ENCODE data around the gene RPUSD3. TPM values are rescaled to one million over a fixed set of nuclear protein-coding genes. Genes with fewer than 3 reads are reported as not detected.

Gene RPUSD3
- total and polyA plus RNA-seq, 2 donors (not counting 3 experiments of a cell fraction or from before 2014, with no cell fraction given), result 38.9 to 56.6 TPM

GRCh38 chr3:9888540-9888939 lies 44.7 kb upstream of the RPUSD3 start:
- ChIA-PET POLR2A (no interaction called here), CTCF (no interaction called here)
- BruUV-seq (replicated peaks), result no TSS peak
- H3K9me1 ChIP-seq (replicated peaks; ENCODE audit: control insufficient read depth, extremely low read depth, insufficient read depth, low read length), result no peaks in the 10 kb centered on the region
- H3K36me3 ChIP-seq (ENCODE audit: control insufficient read depth in 2 of 2, extremely low read depth in 1 of 2, insufficient read depth in 2 of 2, low read length in 2 of 2), result peaks cover 4 to 7% of the 10 kb centered on the region in 2 experiments
- TF ChIP-seq POLR2AphosphoS5 (IDR thresholded peaks at IDR 0.05; ENCODE audit: insufficient read depth, low read depth, low read length) (no peak), MYC (IDR thresholded peaks at IDR 0.05; ENCODE audit: low read depth, low read length) (no peak), POLR2A (IDR thresholded peaks at IDR 0.05; ENCODE audit: low read depth, low read length) (no peak)
- TF ChIP-seq, protein P1, sequence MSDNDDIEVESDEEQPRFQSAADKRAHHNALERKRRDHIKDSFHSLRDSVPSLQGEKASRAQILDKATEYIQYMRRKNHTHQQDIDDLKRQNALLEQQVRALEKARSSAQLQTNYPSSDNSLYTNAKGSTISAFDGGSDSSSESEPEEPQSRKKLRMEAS (IDR thresholded peaks at IDR 0.05; ENCODE audit: insufficient read depth, insufficient read length), result no peak
- FAIRE-seq (no peak), DNase-seq (ENCODE audit: low read depth, low spot score) (no peak)
- no peak overlapping the region for H3K4me2 ChIP-seq (ENCODE audit: insufficient read depth, low read length)
- H3K4me1 ChIP-seq (ENCODE audit: control insufficient read depth, extremely low read depth, insufficient read depth, low read length), result peaks cover 25% of the 10 kb centered on the region
- no peak overlapping the region for H3K4me3 ChIP-seq (replicated peaks in 1 of 3; ENCODE audit: insufficient read depth in 1 of 3, low read depth in 1 of 3, low read length in 3 of 3)
- no peaks in the 10 kb centered on the region for H3K9me3 ChIP-seq (replicated peaks; ENCODE audit: control insufficient read depth, insufficient read depth, low read length)
- no peaks in the 10 kb centered on the region for H4K20me1 ChIP-seq (replicated peaks; ENCODE audit: control insufficient read depth, extremely low read depth, insufficient read depth, low read length)
- H3K27me3 ChIP-seq (ENCODE audit: control insufficient read depth in 2 of 2, insufficient read depth in 2 of 2, low read length in 2 of 2), result no peaks in the 10 kb centered on the region
- H3K79me2 ChIP-seq (ENCODE audit: control insufficient read depth, insufficient read depth, low read length), result peaks cover 27% of the 10 kb centered on the region
- no peak overlapping the region for H3K9ac ChIP-seq (replicated peaks; ENCODE audit: extremely low read depth, insufficient read depth, low read length)
- intact Hi-C loops (cut with micrococcal nuclease), result no loop called here
- dilution Hi-C loops (cut with MboI; ENCODE audit: extremely low pct_ligation_motif_present, low sequenced_read_pairs), result no loop called here
- no peak overlapping the region for H3K27ac ChIP-seq (ENCODE audit: insufficient read depth, low read depth, low read length)
- no peak overlapping the region for H2AFZ ChIP-seq (ENCODE audit: low read depth, low read length)

- Histone ChIP-seq H3K79me2 (ENCODE audit: control insufficient read depth, insufficient read depth, low read length) (peaks cover 21% of the 10 kb centered on the region), H3K27me3 (ENCODE audit: control insufficient read depth in 2 of 2, insufficient read depth in 2 of 2, low read length in 2 of 2) (no peaks in the 10 kb centered on the region), H3K4me3 (replicated peaks in 1 of 3; ENCODE audit: insufficient read depth in 1 of 3, low read depth in 1 of 3, low read length in 3 of 3) (no peak overlapping the region), H3K9me1 (replicated peaks; ENCODE audit: control insufficient read depth, extremely low read depth, insufficient read depth, low read length) (no peaks in the 10 kb centered on the region), H2AFZ (ENCODE audit: low read depth, low read length) (no peak overlapping the region), H3K4me2 (ENCODE audit: insufficient read depth, low read length) (no peak overlapping the region), H3K36me3 (ENCODE audit: control insufficient read depth in 2 of 2, extremely low read depth in 1 of 2, insufficient read depth in 2 of 2, low read length in 2 of 2) (peaks cover 0 to under 1% of the 10 kb centered on the region in 2 experiments), H3K9ac (replicated peaks; ENCODE audit: extremely low read depth, insufficient read depth, low read length) (no peak overlapping the region), H3K4me1 (ENCODE audit: control insufficient read depth, extremely low read depth, insufficient read depth, low read length) (peaks cover 15% of the 10 kb centered on the region), H3K27ac (ENCODE audit: insufficient read depth, low read depth, low read length) (no peak overlapping the region), H3K9me3 (replicated peaks; ENCODE audit: control insufficient read depth, insufficient read depth, low read length) (no peaks in the 10 kb centered on the region), H4K20me1 (replicated peaks; ENCODE audit: control insufficient read depth, extremely low read depth, insufficient read depth, low read length) (no peaks in the 10 kb centered on the region)
- DNase-seq (ENCODE audit: low read depth, low spot score) (no peak), FAIRE-seq (no peak)
- POLR2A ChIA-PET, result no interaction called here
- TF ChIP-seq CTCF (IDR thresholded peaks at IDR 0.05; ENCODE audit: extremely low read depth in 1 of 2, insufficient read depth in 1 of 2, low read depth in 1 of 2, low read length in 2 of 2) (no peak), POLR2AphosphoS5 (IDR thresholded peaks at IDR 0.05; ENCODE audit: insufficient read depth, low read depth, low read length) (no peak), FOS (IDR thresholded peaks at IDR 0.05; ENCODE audit: borderline replicate concordance, insufficient read depth, low read length) (no peak), GATA2 (IDR thresholded peaks at IDR 0.05; ENCODE audit: insufficient read depth, insufficient read length, low read depth, low read length) (no peak), JUN (IDR thresholded peaks at IDR 0.05; ENCODE audit: borderline replicate concordance, insufficient read depth, insufficient read length, low read depth) (no peak), MYC (IDR thresholded peaks at IDR 0.05; ENCODE audit: low read depth, low read length) (no peak), EZH2 (IDR thresholded peaks at IDR 0.05; ENCODE audit: borderline replicate concordance, low read depth, low read length, severe bottlenecking) (no peak), POLR2A (IDR thresholded peaks at IDR 0.05; ENCODE audit: low read depth, low read length) (no peak)
- TF ChIP-seq, protein P1 (IDR thresholded peaks at IDR 0.05; ENCODE audit: insufficient read depth, insufficient read length), result no peak
- dilution Hi-C loops (cut with MboI; ENCODE audit: extremely low pct_ligation_motif_present, low sequenced_read_pairs) (no loop called here), intact Hi-C loops (cut with micrococcal nuclease) (no loop called here)
- CTCF ChIA-PET, result no interaction called here
- no TSS peak for BruUV-seq (replicated peaks)
Measured at GRCh38 chr3:9887480-9887879, 43.7 kb upstream of the RPUSD3 start.

Measured in endothelial cell of umbilical vein (primary cell).